PC-3 (cell line): Measurements from ENCODE around the gene ATXN7L1. TPM values are rescaled to one million over a fixed set of nuclear protein-coding genes. Genes with fewer than 3 reads are reported as not detected.
A peak's percentile ranks its signal among the peaks of the same experiment; 100 is the strongest.

Source experiments
- ATAC-seq: fragments of 200-7000 bp; cut with Tn5 transposase; 2 replicates; pipeline ENCODE4 v1.9.1; 2020; ENCODE audit warnings: mild to moderate bottlenecking, moderate library complexity
- BruUV-seq: library from RNA; stranded (reverse); fragments of 400-500 nt; replicated peaks from 2 replicates; lab custom pipeline; 2021; lab: Mats Ljungman, UMichigan
- CTCF ChIA-PET: fragments of 300-600 bp; sonication (Branson Sonifier 250); formaldehyde crosslinking; loops from one replicate; lab custom pipeline; 2022; ENCODE audit warnings: antibody characterized with exemption; lab: Charles Lee
- POLR2A ChIA-PET: fragments of 300-600 bp; sonication (Branson Sonifier 250); formaldehyde crosslinking; loops from one replicate; lab custom pipeline; 2022; ENCODE audit warnings: antibody characterized with exemption; ENCODE audit not compliant: unreplicated experiment; lab: Charles Lee
- DNase-seq: peaks from one replicate; pipeline ENCODE4 v3.0.0-alpha.2; 2015
- H2AFZ ChIP-seq: fragments of 300-600 bp; sonication (generic); 2 replicates; pipeline ENCODE4 v1.6.0; 2016; ENCODE audit warnings: antibody characterized with exemption, low read length
- H3F3A ChIP-seq: fragments of 300-600 bp; sonication (generic); one replicate; pipeline ENCODE4 v1.6.0; 2017; ENCODE audit warnings: antibody characterized with exemption, low read length, control low read depth, mild to moderate bottlenecking; ENCODE audit not compliant: unreplicated experiment
- H3K27ac ChIP-seq: fragments of 300-600 bp; sonication (generic); 2 replicates; pipeline ENCODE4 v1.5.1; 2016; ENCODE audit warnings: mild to moderate bottlenecking, low read length
- H3K27me3 ChIP-seq: fragments of 300-600 bp; sonication (generic); 2 replicates; pipeline ENCODE4 v1.6.1; 2016; ENCODE audit warnings: low read length, mixed read lengths
- H3K36me3 ChIP-seq: fragments of 300-600 bp; sonication (generic); 2 replicates; pipeline ENCODE4 v1.6.1; 2016; ENCODE audit warnings: low read depth, mixed run types, low read length, mixed read lengths
- H3K4me1 ChIP-seq: fragments of 300-600 bp; sonication (generic); 2 replicates; pipeline ENCODE4 v1.5.1; 2016; ENCODE audit warnings: low read length; ENCODE audit not compliant: insufficient read depth
- H3K4me2 ChIP-seq: fragments of 300-600 bp; sonication (generic); 2 replicates; pipeline ENCODE4 v1.6.0; 2016; ENCODE audit warnings: low read length
- H3K4me3 ChIP-seq: fragments of 300-600 bp; sonication (generic); 2 replicates; pipeline ENCODE4 v1.5.1; 2016; ENCODE audit warnings: mild to moderate bottlenecking, low read length, mixed read lengths
- H3K79me2 ChIP-seq: fragments of 300-600 bp; sonication (generic); 2 replicates; pipeline ENCODE4 v1.6.1; 2017; ENCODE audit warnings: low read length, mixed read lengths
- H3K9ac ChIP-seq: fragments of 300-600 bp; sonication (generic); 2 replicates; pipeline ENCODE4 v1.6.0; 2016; ENCODE audit warnings: mild to moderate bottlenecking, low read length
- H3K9me2 ChIP-seq: fragments of 300-600 bp; sonication (generic); replicated peaks from 2 replicates; pipeline ENCODE4 v1.6.1; 2016; ENCODE audit warnings: mixed run types, low read length, mixed read lengths
- H3K9me3 ChIP-seq: fragments of 300-600 bp; sonication (generic); 2 replicates; pipeline ENCODE4 v1.6.1; 2016; ENCODE audit warnings: low read length, mixed read lengths
- H4K20me1 ChIP-seq: fragments of 300-600 bp; sonication (generic); 2 replicates; pipeline ENCODE4 v1.6.1; 2016; ENCODE audit warnings: low read length, mixed read lengths
- EZH2 ChIP-seq: fragments of 300-600 bp; sonication (generic); IDR thresholded peaks from one replicate; pipeline ENCODE4 v1.6.1; 2017; ENCODE audit warnings: antibody characterized with exemption, mild to moderate bottlenecking, low read length; ENCODE audit not compliant: unreplicated experiment
- EZH2phosphoT487 ChIP-seq: fragments of 300-600 bp; sonication (generic); IDR thresholded peaks from 2 replicates; pipeline ENCODE4 v1.6.1; 2018; ENCODE audit warnings: mild to moderate bottlenecking, antibody characterized with exemption, low read length, borderline replicate concordance
- intact Hi-C: fragments of 100-400 bp; cut with micrococcal nuclease; formaldehyde crosslinking; loops from 2 replicates; pipeline ENCODE4 v1.9.0; 2023
- total RNA-seq: library from RNA; depleted of rRNA; stranded (reverse); fragments of >200 nt; gene quantifications from 2 replicates; pipeline ENCODE4 v1.2.3, GENCODE V29; 2014
- TF ChIP-seq, protein P1 (sequence below): fragments of 300-600 bp; sonication (generic); conservative IDR thresholded peaks from 2 replicates; pipeline ENCODE4 v1.5.1; 2017; ENCODE audit warnings: antibody characterized with exemption, low read depth, mild to moderate bottlenecking, low read length

Gene ATXN7L1
- total RNA-seq, 1 experiment from 2014 or later, result 16.0 TPM

DNA sequence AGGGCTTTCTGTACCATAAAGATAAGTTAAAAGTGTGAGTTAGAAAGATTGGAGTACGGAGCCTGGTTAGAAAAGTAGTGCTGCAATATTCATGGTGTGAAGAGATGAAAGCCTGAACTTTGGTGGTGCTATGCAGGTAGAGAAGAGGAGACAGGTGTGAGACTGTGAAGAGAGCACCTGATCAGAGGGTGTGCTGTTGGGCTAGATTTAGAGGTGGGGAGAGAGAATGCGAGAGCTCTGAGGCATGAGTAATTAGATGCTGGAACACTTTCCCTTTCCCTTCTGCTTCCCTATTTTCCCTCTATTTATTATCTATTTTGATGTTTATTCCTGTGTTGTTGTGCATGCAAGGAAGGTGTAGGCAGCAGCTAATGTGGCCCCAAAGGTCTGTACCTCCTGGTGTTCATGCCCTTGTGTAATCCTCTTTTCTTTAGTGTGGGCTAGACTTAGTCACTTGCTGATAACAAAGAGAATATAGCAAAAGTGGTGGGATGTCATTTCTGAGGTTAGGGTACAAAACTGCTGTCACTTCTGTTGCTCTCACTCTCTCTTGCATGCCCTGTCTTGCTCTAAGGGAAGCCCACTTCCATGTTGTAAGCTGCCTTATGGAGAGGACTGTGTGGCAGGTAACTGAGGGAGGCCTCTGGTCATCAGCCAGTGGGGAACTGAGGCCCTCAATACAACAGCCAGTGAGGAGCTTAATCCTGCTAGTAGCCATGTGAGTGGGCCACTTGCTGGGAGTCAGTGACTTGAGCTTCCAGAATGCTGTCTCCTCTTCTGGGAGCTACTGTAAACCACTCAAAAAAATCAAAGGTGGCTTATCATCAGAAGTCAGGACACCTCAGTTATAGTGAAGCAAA is 2.6 kb upstream of the ATXN7L1 start:
- no peak overlapping the region for H3K9ac ChIP-seq
- TF ChIP-seq EZH2phosphoT487, result no peak
- H3K4me2 ChIP-seq, result peak overlapping the region; percentile 88; the same call in 1 of the 2 replicates
- ChIA-PET CTCF (interaction anchor here (2.0 kb wide), 1 partner anchor 114 kb away, joined by 15 read pairs; no protein-coding TSS in a partner anchor), POLR2A (interaction anchor here (0.6 kb wide), 1 partner anchor 48 kb away, joined by 3 read pairs; no protein-coding TSS in a partner anchor)
- DNase-seq, result no peak
- no peak for ATAC-seq
- H3F3A ChIP-seq, result no peaks in the 10 kb centered on the region
- no peaks in the 10 kb centered on the region for H3K36me3 ChIP-seq
- no peaks in the 10 kb centered on the region for H3K9me2 ChIP-seq
- no TSS peak for BruUV-seq
- peaks cover 37% of the 10 kb centered on the region for H3K79me2 ChIP-seq
- H3K9me3 ChIP-seq, result no peaks in the 10 kb centered on the region
- H3K4me1 ChIP-seq, result peaks cover 32% of the 10 kb centered on the region
- peaks cover 8% of the 10 kb centered on the region; the same call in 1 of the 2 replicates for H4K20me1 ChIP-seq
- H2AFZ ChIP-seq, result no peak overlapping the region
- H3K4me3 ChIP-seq, result no peak overlapping the region
- H3K27me3 ChIP-seq, result no peaks in the 10 kb centered on the region
- no peak overlapping the region for H3K27ac ChIP-seq
- intact Hi-C loops, result loop anchor here (5.0 kb wide), 1 partner anchor 273 kb away; no protein-coding TSS in a partner anchor

GRCh38 chr7:105877736-105878135 is 1.3 kb upstream of the ATXN7L1 start:
- CTCF ChIA-PET, result interaction anchor here (0.6 to 2.0 kb wide), 8 partner anchors 11 to 407 kb away, joined by 3 to 15 read pairs (median 4); partner anchors contain the start of gene NAMPT
- H3K4me3 ChIP-seq, result peak overlapping the region; percentile 74
- ATAC-seq (no peak), DNase-seq (no peak)
- peaks cover 32% of the 10 kb centered on the region for H3K4me1 ChIP-seq
- H3K27me3 ChIP-seq, result no peaks in the 10 kb centered on the region
- peak overlapping the region; percentile 19; the same call in 1 of the 2 replicates for H3K27ac ChIP-seq
- peak overlapping the region; percentile 83; the same call in 1 of the 2 replicates for H2AFZ ChIP-seq
- H3K36me3 ChIP-seq, result no peaks in the 10 kb centered on the region
- peak overlapping the region; percentile 74 for H3K9ac ChIP-seq
- peaks cover 8% of the 10 kb centered on the region; the same call in 1 of the 2 replicates for H4K20me1 ChIP-seq
- no TSS peak for BruUV-seq
- TF ChIP-seq EZH2phosphoT487 (no peak), EZH2 (no peak)
- TF ChIP-seq, protein P1, sequence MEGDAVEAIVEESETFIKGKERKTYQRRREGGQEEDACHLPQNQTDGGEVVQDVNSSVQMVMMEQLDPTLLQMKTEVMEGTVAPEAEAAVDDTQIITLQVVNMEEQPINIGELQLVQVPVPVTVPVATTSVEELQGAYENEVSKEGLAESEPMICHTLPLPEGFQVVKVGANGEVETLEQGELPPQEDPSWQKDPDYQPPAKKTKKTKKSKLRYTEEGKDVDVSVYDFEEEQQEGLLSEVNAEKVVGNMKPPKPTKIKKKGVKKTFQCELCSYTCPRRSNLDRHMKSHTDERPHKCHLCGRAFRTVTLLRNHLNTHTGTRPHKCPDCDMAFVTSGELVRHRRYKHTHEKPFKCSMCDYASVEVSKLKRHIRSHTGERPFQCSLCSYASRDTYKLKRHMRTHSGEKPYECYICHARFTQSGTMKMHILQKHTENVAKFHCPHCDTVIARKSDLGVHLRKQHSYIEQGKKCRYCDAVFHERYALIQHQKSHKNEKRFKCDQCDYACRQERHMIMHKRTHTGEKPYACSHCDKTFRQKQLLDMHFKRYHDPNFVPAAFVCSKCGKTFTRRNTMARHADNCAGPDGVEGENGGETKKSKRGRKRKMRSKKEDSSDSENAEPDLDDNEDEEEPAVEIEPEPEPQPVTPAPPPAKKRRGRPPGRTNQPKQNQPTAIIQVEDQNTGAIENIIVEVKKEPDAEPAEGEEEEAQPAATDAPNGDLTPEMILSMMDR, result no peak
- H3K4me2 ChIP-seq, result peak overlapping the region; percentile 88
- H3K9me2 ChIP-seq, result no peaks in the 10 kb centered on the region
- intact Hi-C loops, result loop anchor here (1.0 to 5.0 kb wide), 6 partner anchors 101 to 275 kb away; no protein-coding TSS in a partner anchor
- no peaks in the 10 kb centered on the region for H3F3A ChIP-seq
- POLR2A ChIA-PET, result interaction anchor here (0.6 kb wide), 1 partner anchor 19 kb away, joined by 8 read pairs; no protein-coding TSS in a partner anchor
- H3K79me2 ChIP-seq, result peaks cover 42% of the 10 kb centered on the region
- H3K9me3 ChIP-seq, result no peaks in the 10 kb centered on the region

DNA sequence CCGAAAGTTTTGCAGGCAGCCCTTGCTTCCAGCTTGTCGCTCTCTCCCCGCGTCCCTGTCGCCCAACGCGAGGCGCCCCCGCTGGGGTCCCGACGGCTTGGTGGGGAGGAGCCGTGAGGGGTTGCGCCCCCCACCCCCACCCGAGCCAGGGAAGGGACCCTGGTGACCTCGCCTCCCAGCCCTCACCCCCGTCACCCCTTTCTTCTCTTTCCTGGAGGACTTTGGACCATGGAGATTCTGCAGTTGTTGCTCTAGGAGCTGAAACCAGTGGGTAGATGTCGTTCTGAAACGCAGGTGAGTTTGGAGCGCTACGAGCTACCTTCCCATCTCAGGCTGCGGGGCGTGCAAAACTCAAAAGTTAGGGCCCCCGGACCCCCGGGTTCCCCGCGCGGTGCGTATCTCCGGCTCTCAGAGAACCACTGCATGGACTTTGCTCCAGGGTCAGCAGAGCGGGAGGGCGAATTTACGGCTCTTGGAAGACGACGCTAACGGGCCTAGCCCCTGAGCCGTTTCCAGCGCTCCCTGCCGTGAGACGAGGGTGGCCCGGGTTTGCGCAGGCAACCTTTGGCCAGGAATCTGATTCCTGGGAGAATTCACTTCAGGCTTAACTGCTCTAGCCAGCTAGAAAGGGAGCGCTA is 684 bp upstream of the ATXN7L1 start:
- Histone ChIP-seq H3K4me2 (peak overlapping the region; percentile 88), H3K36me3 (no peaks in the 10 kb centered on the region), H4K20me1 (peaks cover 8% of the 10 kb centered on the region; the same call in 1 of the 2 replicates), H3K9ac (peak overlapping the region; percentile 74), H3K9me2 (no peaks in the 10 kb centered on the region), H3K4me1 (peaks cover 32% of the 10 kb centered on the region), H3K79me2 (peaks cover 42% of the 10 kb centered on the region), H2AFZ (peak overlapping the region; percentile 83), H3K27ac (peak overlapping the region; percentile 19), H3K4me3 (peak overlapping the region; percentile 74), H3F3A (no peaks in the 10 kb centered on the region), H3K9me3 (no peaks in the 10 kb centered on the region), H3K27me3 (no peaks in the 10 kb centered on the region)
- BruUV-seq, result TSS peak; percentile 34
- peak; percentile 77 for DNase-seq
- CTCF ChIA-PET, result interaction anchor here (0.6 to 2.0 kb wide), 7 partner anchors 12 to 408 kb away, joined by 3 to 15 read pairs (median 6); partner anchors contain the start of gene NAMPT
- POLR2A ChIA-PET, result interaction anchor here (0.6 kb wide), 1 partner anchor 20 kb away, joined by 8 read pairs; no protein-coding TSS in a partner anchor
- TF ChIP-seq EZH2 (no peak), EZH2phosphoT487 (no peak)
- TF ChIP-seq, protein P1, result peak; percentile 31; the same call in 1 of the 2 replicates
- intact Hi-C loops, result loop anchor here (1.0 to 5.0 kb wide), 10 partner anchors 19 to 275 kb away; no protein-coding TSS in a partner anchor
- peak; percentile 41 for ATAC-seq
